ENCODE measurements around the gene CASTOR1.

CASTOR1 gene

GRCh38 chr22:30253205-30253852 lies 36.0 kb downstream of the CASTOR1 start:
- no peak for TF ChIP-seq CTCF (IDR thresholded peaks at IDR 0.05)
- peaks cover 4% of the 10 kb centered on the region for H3K27me3 ChIP-seq
- peaks cover 67% of the 10 kb centered on the region in 2 experiments for H3K4me1 ChIP-seq (ENCODE audit: control insufficient read depth in 1 of 2, insufficient read depth in 1 of 2, low read depth in 1 of 2, low read length in 1 of 2)
- H3K36me3 ChIP-seq: no peaks in the 10 kb centered on the region
- H3K4me3 ChIP-seq (ENCODE audit: low read depth in 1 of 2, low read length in 1 of 2): peak overlapping the region in 1 of 2 experiments; percentile 36
- no peaks in the 10 kb centered on the region for H3K9me3 ChIP-seq
- H3K27ac ChIP-seq: peak overlapping the region; percentile 83

DNA sequence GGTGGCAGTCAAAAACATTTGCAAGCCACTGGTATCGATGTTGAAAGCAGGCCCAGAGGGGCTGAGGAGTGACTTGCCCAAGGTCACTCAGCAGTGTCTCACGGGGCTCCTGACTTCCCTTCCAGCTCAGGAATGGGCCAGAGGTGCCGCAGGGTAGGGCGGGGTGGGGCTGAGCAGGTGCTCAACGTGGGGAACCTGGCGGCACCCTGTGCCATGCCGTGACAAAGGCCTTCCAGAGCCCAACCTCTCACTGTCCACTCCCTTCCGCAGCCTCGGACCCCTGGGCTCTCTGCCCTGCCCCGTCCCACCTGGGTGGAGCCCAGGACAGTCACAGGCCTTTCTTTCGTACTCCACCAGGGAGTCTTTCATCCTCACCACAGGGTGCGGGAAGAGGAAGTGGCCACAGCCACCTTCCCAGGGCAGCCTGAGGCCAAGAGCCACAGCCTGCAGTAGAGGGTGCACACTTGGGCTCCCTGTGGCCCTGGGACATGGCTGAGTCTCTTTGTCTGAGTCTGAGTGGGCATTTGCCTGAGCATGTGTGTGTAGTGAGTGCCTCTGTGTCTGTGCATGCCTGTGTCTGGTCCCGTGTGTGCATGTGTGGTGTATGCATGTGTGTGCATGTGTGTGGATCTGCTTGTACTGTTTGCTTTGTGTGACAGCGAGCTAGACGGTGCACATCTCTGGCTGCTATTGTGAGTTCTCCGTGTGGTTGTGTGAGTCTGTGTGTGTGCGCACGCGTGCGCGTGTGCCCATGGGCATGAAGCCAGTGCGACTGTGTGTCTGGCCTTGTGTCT lies 36.7 kb downstream of the CASTOR1 start:
- Histone ChIP-seq H3K4me3 (ENCODE audit: low read depth in 1 of 2, low read length in 1 of 2) (peak overlapping the region in 1 of 2 experiments; percentile 36), H3K4me1 (ENCODE audit: control insufficient read depth in 1 of 2, insufficient read depth in 1 of 2, low read depth in 1 of 2, low read length in 1 of 2) (peaks cover 67 to 70% of the 10 kb centered on the region in 2 experiments), H3K27ac (peak overlapping the region; percentile 83), H3K27me3 (peaks cover 11% of the 10 kb centered on the region), H3K9me3 (no peaks in the 10 kb centered on the region), H3K36me3 (no peaks in the 10 kb centered on the region)
- no peak for TF ChIP-seq CTCF (IDR thresholded peaks at IDR 0.05)

DNA sequence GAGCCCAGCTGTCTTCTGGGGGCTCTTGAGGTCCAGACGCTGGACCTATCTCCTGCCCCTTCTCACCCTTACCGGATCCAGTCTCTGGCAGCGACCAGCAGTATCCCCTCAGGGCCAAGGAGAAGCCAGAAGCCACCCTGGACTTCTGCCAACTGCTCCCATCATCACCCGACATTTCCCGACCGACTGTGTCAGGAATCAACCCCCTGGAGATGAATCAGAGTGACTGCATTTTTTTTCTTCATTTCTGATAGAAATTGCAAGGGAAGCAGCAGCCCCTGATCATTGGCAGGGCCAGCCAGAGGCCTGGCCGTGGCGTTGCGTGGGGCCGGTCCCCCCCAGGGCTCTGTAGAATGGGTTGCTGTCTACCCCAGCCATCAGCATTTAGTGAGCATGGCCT lies 37.6 kb downstream of the CASTOR1 start:
- H3K4me3 ChIP-seq (ENCODE audit: low read depth in 1 of 2, low read length in 1 of 2): peak overlapping the region in 1 of 2 experiments; percentile 7
- no peaks in the 10 kb centered on the region for H3K36me3 ChIP-seq
- peaks cover 74 to 79% of the 10 kb centered on the region in 2 experiments for H3K4me1 ChIP-seq (ENCODE audit: control insufficient read depth in 1 of 2, insufficient read depth in 1 of 2, low read depth in 1 of 2, low read length in 1 of 2)
- no peaks in the 10 kb centered on the region for H3K9me3 ChIP-seq
- peaks cover 20% of the 10 kb centered on the region for H3K27me3 ChIP-seq
- no peak for TF ChIP-seq CTCF (IDR thresholded peaks at IDR 0.05)
- peak overlapping the region; percentile 83 for H3K27ac ChIP-seq

- H3K4me1 ChIP-seq (ENCODE audit: control insufficient read depth in 1 of 2, insufficient read depth in 1 of 2, low read depth in 1 of 2, low read length in 1 of 2): peaks cover 74 to 78% of the 10 kb centered on the region in 2 experiments
- no peaks in the 10 kb centered on the region for H3K36me3 ChIP-seq
- H3K27me3 ChIP-seq: peaks cover 30% of the 10 kb centered on the region
- H3K4me3 ChIP-seq (ENCODE audit: low read depth in 1 of 2, low read length in 1 of 2): no peak overlapping the region
- TF ChIP-seq CTCF (IDR thresholded peaks at IDR 0.05): no peak
- no peaks in the 10 kb centered on the region for H3K9me3 ChIP-seq
- no peak overlapping the region for H3K27ac ChIP-seq
Measured at GRCh38 chr22:30250661-30251267, 38.5 kb downstream of the CASTOR1 start.

GRCh38 chr22:30250039-30250565 lies 39.2 kb downstream of the CASTOR1 start:
- no peak overlapping the region for H3K27ac ChIP-seq
- peaks cover 76 to 78% of the 10 kb centered on the region in 2 experiments for H3K4me1 ChIP-seq (ENCODE audit: control insufficient read depth in 1 of 2, insufficient read depth in 1 of 2, low read depth in 1 of 2, low read length in 1 of 2)
- no peak overlapping the region for H3K4me3 ChIP-seq (ENCODE audit: low read depth in 1 of 2, low read length in 1 of 2)
- no peaks in the 10 kb centered on the region for H3K36me3 ChIP-seq
- TF ChIP-seq CTCF (IDR thresholded peaks at IDR 0.05): no peak
- peaks cover 36% of the 10 kb centered on the region for H3K27me3 ChIP-seq
- H3K9me3 ChIP-seq: no peaks in the 10 kb centered on the region

Data from neutrophil (primary cell).